K562 (cell line): ENCODE measurements around the gene MLX. TPM values are rescaled to one million over a fixed set of nuclear protein-coding genes. Genes with fewer than 3 reads are reported as not detected.

Experiments
- BCL6 ChIP-seq: fragments of 250-450 bp; sonication (Bioruptor Pico); IDR thresholded peaks from 2 replicates; pipeline ENCODE4 v1.4.0; 2020
- CBFB ChIP-seq: sonication (generic); formaldehyde crosslinking; IDR thresholded peaks from 2 replicates; pipeline ENCODE4 v1.4.0; 2020; ENCODE audit warnings: mild to moderate bottlenecking, missing genetic modification reagents
- CREM ChIP-seq: IDR thresholded peaks from 2 replicates; pipeline ENCODE4 v1.6.1; 2014; ENCODE audit warnings: antibody characterized with exemption, low read depth
- DIDO1 ChIP-seq: fragments of 450-650 bp; IDR thresholded peaks from 2 replicates; pipeline ENCODE4 v1.6.1; 2016; ENCODE audit warnings: low read depth, missing biosample characterization, missing genetic modification characterization
- GTF2E2 ChIP-seq: fragments of 200-800 bp; sonication (Bioruptor generic); IDR thresholded peaks from 2 replicates; pipeline ENCODE4 v1.6.1; 2016; ENCODE audit warnings: missing genetic modification characterization, missing compliant biosample characterization
- HNRNPLL ChIP-seq: fragments of 200-400 bp; formaldehyde crosslinking; IDR thresholded peaks from 2 replicates; pipeline ENCODE4 v1.6.1; 2017; ENCODE audit warnings: low read length, low read depth, mild to moderate bottlenecking; ENCODE audit not compliant: poor library complexity, severe bottlenecking
- NR4A1 ChIP-seq, 2 experiments: fragments of 250-450 bp in 1 of 2; fragments of 450-650 bp in 1 of 2; sonication (Bioruptor Pico) in 1 of 2; IDR thresholded peaks; 2 replicates each; pipeline versions ENCODE4 v1.4.0 to v1.6.1; 2016 to 2020; ENCODE audit warnings: mild to moderate bottlenecking in 2 of 2, missing compliant biosample characterization in 1 of 2, missing genetic modification characterization in 1 of 2, moderate library complexity in 1 of 2
- RBM34 ChIP-seq: fragments of 200-400 bp; formaldehyde crosslinking; IDR thresholded peaks from 2 replicates; pipeline ENCODE4 v1.6.1; 2018; ENCODE audit warnings: low read length, borderline replicate concordance; ENCODE audit not compliant: insufficient read depth
- RBM39 ChIP-seq: fragments of 200-400 bp; formaldehyde crosslinking; optimal IDR thresholded peaks from 2 replicates; pipeline ENCODE3; 2018; ENCODE audit warnings: low read depth, low read length
- RFX5 ChIP-seq: IDR thresholded peaks from 2 replicates; pipeline ENCODE4 v1.6.1; 2011; ENCODE audit warnings: low read depth, mild to moderate bottlenecking, improper control_type of control experiment, low read length
- RNF2 ChIP-seq: sonication (generic); IDR thresholded peaks from 2 replicates; pipeline ENCODE4 v1.6.1; 2016
- SRSF1 ChIP-seq: fragments of 200-400 bp; formaldehyde crosslinking; IDR thresholded peaks from 2 replicates; pipeline ENCODE4 v1.6.1; 2017; ENCODE audit warnings: mild to moderate bottlenecking, low read depth, low read length, moderate library complexity
- TAF1 ChIP-seq: IDR thresholded peaks from 2 replicates; pipeline ENCODE4 v1.6.1; 2011; ENCODE audit warnings: mild to moderate bottlenecking, low read length, moderate library complexity; ENCODE audit not compliant: insufficient read depth, control insufficient read depth, severe bottlenecking; ENCODE audit errors: extremely low read depth
- TAF9B ChIP-seq: fragments of 450-650 bp; IDR thresholded peaks from 2 replicates; pipeline ENCODE4 v1.6.1; 2018; ENCODE audit warnings: mild to moderate bottlenecking; ENCODE audit not compliant: partially characterized antibody
- TAL1 ChIP-seq: fragments of 450-650 bp; IDR thresholded peaks from 2 replicates; pipeline ENCODE4 v1.6.1; 2016; ENCODE audit warnings: mild to moderate bottlenecking
- TFAM ChIP-seq: fragments of 250-450 bp; sonication (Bioruptor Pico); conservative IDR thresholded peaks from 2 replicates; pipeline ENCODE4 v1.5.0; 2021; ENCODE audit warnings: mild to moderate bottlenecking, moderate library complexity
- TGIF2 ChIP-seq: sonication (generic); formaldehyde crosslinking; IDR thresholded peaks from 2 replicates; pipeline ENCODE4 v1.8.1; 2022; ENCODE audit warnings: mild to moderate bottlenecking, missing genetic modification reagents, moderate library complexity
- TRIM24 ChIP-seq, 2 experiments: fragments of 450-650 bp; IDR thresholded peaks; 2 replicates each; pipeline ENCODE4 v1.6.1; 2016
- TRIM25 ChIP-seq: fragments of 450-650 bp; IDR thresholded peaks from 2 replicates; pipeline ENCODE4 v1.7.0; 2016; ENCODE audit warnings: borderline replicate concordance
- XRCC3 ChIP-seq: fragments of 450-650 bp; IDR thresholded peaks from 2 replicates; pipeline ENCODE4 v1.6.1; 2017; ENCODE audit warnings: mild to moderate bottlenecking, moderate library complexity
- YY1 ChIP-seq, 3 experiments: IDR thresholded peaks; 2 replicates each; pipeline ENCODE4 v1.6.1; 2011; ENCODE audit warnings: low read length in 2 of 3, mild to moderate bottlenecking in 2 of 3, moderate library complexity in 2 of 3, borderline replicate concordance in 1 of 3, control low read depth in 1 of 3, low read depth in 1 of 3; ENCODE audit not compliant: insufficient read depth in 3 of 3, insufficient replicate concordance in 2 of 3, control insufficient read depth in 1 of 3, insufficient read length in 1 of 3; ENCODE audit errors: extremely low read depth in 1 of 3
- ZFP1 ChIP-seq: fragments of 450-650 bp; formaldehyde crosslinking; IDR thresholded peaks from 2 replicates; pipeline ENCODE4 v1.4.0; 2020; ENCODE audit warnings: mild to moderate bottlenecking, mixed read lengths
- ZFP36 ChIP-seq: fragments of 150-350 bp; IDR thresholded peaks from 2 replicates; pipeline ENCODE4 v1.6.1; 2018; ENCODE audit warnings: low read length, low read depth; ENCODE audit not compliant: partially characterized antibody
- ZNF445 ChIP-seq: fragments of 250-450 bp; sonication (Bioruptor Pico); IDR thresholded peaks from 2 replicates; pipeline ENCODE4 v1.4.0; 2020; ENCODE audit warnings: low read depth, mild to moderate bottlenecking, moderate library complexity
- ZNF589 ChIP-seq: fragments of 200-800 bp; sonication (Bioruptor generic); IDR thresholded peaks from 2 replicates; pipeline ENCODE4 v1.6.1; 2016; ENCODE audit warnings: low read depth, missing genetic modification characterization, missing compliant biosample characterization
- ZNF75A ChIP-seq: fragments of 450-650 bp; formaldehyde crosslinking; IDR thresholded peaks from 2 replicates; pipeline ENCODE4 v1.4.0; 2020; ENCODE audit warnings: mild to moderate bottlenecking
- ZNF76 ChIP-seq: fragments of 250-450 bp; sonication (Bioruptor Pico); IDR thresholded peaks from 2 replicates; pipeline ENCODE4 v1.4.0; 2020; ENCODE audit warnings: mild to moderate bottlenecking, moderate library complexity, borderline replicate concordance
- polyA plus RNA-seq, 8 experiments: library from polyadenylated mRNA; depleted of rRNA in 4 of 8; stranded (reverse) in 5 of 8; unstranded in 3 of 8; fragments of >200 nt; fragmentation: Nextera tagmentation in 2 of 8; fragmentation: Illumina TruSeq in 1 of 8; extraction: Ambion mirVana in 2 of 8; extraction: Trizol in 1 of 8; gene quantifications; 2 replicates each; pipeline versions ENCODE4 v1.2.1 to v1.2.3, GENCODE V29; 2011 to 2014; ENCODE audit warnings: inconsistent platforms in 1 of 8, missing spikeins in 1 of 8
- total RNA-seq, 7 experiments: library from RNA; depleted of rRNA in 6 of 7; stranded (reverse); fragments of >200 nt in 6 of 7; fragmentation: Illumina TruSeq in 2 of 7; extraction: Trizol in 2 of 7; gene quantifications; 2 replicates each; pipeline versions ENCODE4 v1.2.1 to v1.2.3, GENCODE V29; 2011 to 2021; ENCODE audit warnings: low replicate concordance in 1 of 7
- TF ChIP-seq, protein P1 (sequence below): fragments of 250-450 bp; sonication (Bioruptor Pico); IDR thresholded peaks from 2 replicates; pipeline ENCODE4 v1.5.0; 2020; ENCODE audit warnings: mild to moderate bottlenecking, borderline replicate concordance

The MLX gene
- total and polyA plus RNA-seq, 9 of the 15 experiments (the other 6 are each of a cell fraction or from before 2014, with no cell fraction given), result 42.9 to 100 (median 58.9) TPM

- TF ChIP-seq TFAM (CRISPR knock-in tag) (no peak), TAF9B (peak; percentile 30), ZNF75A (no peak), TAF1 (peak; percentile 51), CREM (peak; percentile 56; the same call in 1 of the 2 replicates), CBFB (no peak), NR4A1 (CRISPR knock-in tag; IDR thresholded peaks at IDR 0.05) (no peak), NR4A1 (tag; IDR thresholded peaks at IDR 0.05) (no peak), TAL1 (no peak), ZNF76 (no peak), HNRNPLL (no peak), ZFP36 (no peak), TRIM25 (no peak), TGIF2 (no peak), SRSF1 (no peak), BCL6 (CRISPR knock-in tag) (no peak), RBM39 (no peak), XRCC3 (no peak), DIDO1 (tag) (no peak), YY1 (IDR thresholded peaks at IDR 0.05; ENCODE audit: borderline replicate concordance in 1 of 3, control insufficient read depth in 1 of 3, extremely low read depth in 1 of 3, insufficient read depth in 3 of 3, insufficient read length in 1 of 3, insufficient replicate concordance in 2 of 3, low read depth in 1 of 3, low read length in 2 of 3) (no peak), ZNF589 (CRISPR knock-in tag) (no peak), RBM34 (no peak), TRIM24 (IDR thresholded peaks at IDR 0.05) (no peak), RFX5 (no peak), GTF2E2 (tag) (peak; percentile 79; the same call in 1 of the 2 replicates), ZFP1 (CRISPR knock-in tag) (no peak), ZNF445 (CRISPR knock-in tag) (no peak), RNF2 (no peak; the same call in 1 of the 2 replicates)
- TF ChIP-seq, protein P1, sequence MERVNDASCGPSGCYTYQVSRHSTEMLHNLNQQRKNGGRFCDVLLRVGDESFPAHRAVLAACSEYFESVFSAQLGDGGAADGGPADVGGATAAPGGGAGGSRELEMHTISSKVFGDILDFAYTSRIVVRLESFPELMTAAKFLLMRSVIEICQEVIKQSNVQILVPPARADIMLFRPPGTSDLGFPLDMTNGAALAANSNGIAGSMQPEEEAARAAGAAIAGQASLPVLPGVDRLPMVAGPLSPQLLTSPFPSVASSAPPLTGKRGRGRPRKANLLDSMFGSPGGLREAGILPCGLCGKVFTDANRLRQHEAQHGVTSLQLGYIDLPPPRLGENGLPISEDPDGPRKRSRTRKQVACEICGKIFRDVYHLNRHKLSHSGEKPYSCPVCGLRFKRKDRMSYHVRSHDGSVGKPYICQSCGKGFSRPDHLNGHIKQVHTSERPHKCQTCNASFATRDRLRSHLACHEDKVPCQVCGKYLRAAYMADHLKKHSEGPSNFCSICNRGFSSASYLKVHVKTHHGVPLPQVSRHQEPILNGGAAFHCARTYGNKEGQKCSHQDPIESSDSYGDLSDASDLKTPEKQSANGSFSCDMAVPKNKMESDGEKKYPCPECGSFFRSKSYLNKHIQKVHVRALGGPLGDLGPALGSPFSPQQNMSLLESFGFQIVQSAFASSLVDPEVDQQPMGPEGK, result no peak
Observed at GRCh38 chr17:42536048-42536371, 30.9 kb upstream of the MLX start, which contains the start of gene NAGLU (continued).
